Astrocyte (in vitro differentiated cells and primary cell): Measurements from ENCODE around the gene SESN3. TPM values are rescaled to one million over a fixed set of nuclear protein-coding genes. Genes with fewer than 3 reads are reported as not detected.
"Not testable (repeated sequence)": the region's sequence is repeated elsewhere in the genome, so short reads cannot be mapped to it uniquely, and the experiment has no call there.

Source experiments
- DNase-seq: peaks from one replicate; pipeline ENCODE4 v3.0.0-alpha.2; 2010; ENCODE audit warnings: low read depth
- FAIRE-seq: peaks from 2 replicates; lab custom pipeline; 2011; peaks lifted over from hg19 to GRCh38; lab: Jason Lieb, UNC
- H2AFZ ChIP-seq: 2 replicates; pipeline ENCODE4 v1.6.0; 2012; ENCODE audit warnings: low read depth, low read length, inconsistent platforms
- H3K27ac ChIP-seq: 2 replicates; pipeline ENCODE4 v1.5.1; 2011; ENCODE audit warnings: low read depth, low read length, inconsistent platforms
- H3K27me3 ChIP-seq: 2 replicates; pipeline ENCODE4 v1.6.0; 2011; ENCODE audit warnings: low read length, inconsistent platforms; ENCODE audit not compliant: insufficient read depth
- H3K36me3 ChIP-seq: 2 replicates; pipeline ENCODE4 v1.5.1; 2011; ENCODE audit warnings: low read length, inconsistent platforms; ENCODE audit not compliant: insufficient read depth
- H3K4me1 ChIP-seq: 2 replicates; pipeline ENCODE4 v1.5.1; 2011; ENCODE audit warnings: low read length, inconsistent platforms; ENCODE audit not compliant: insufficient read depth
- H3K4me2 ChIP-seq: 2 replicates; pipeline ENCODE4 v1.6.0; 2012; ENCODE audit warnings: low read length, inconsistent platforms
- H3K4me3 ChIP-seq: 2 replicates; pipeline ENCODE4 v1.5.1; 2011; ENCODE audit warnings: low read depth, mild to moderate bottlenecking, low read length, inconsistent platforms; ENCODE audit not compliant: insufficient read depth
- H3K79me2 ChIP-seq: 2 replicates; pipeline ENCODE4 v1.6.0; 2012; ENCODE audit warnings: mild to moderate bottlenecking, low read length, inconsistent platforms; ENCODE audit not compliant: insufficient read depth
- H3K9ac ChIP-seq: 2 replicates; pipeline ENCODE4 v1.6.0; 2012; ENCODE audit warnings: mild to moderate bottlenecking, low read length, inconsistent platforms
- H3K9me3 ChIP-seq: 2 replicates; pipeline ENCODE4 v1.5.1; 2012; ENCODE audit warnings: low read depth, mild to moderate bottlenecking, low read length, inconsistent platforms; ENCODE audit not compliant: insufficient read depth
- H4K20me1 ChIP-seq: 2 replicates; pipeline ENCODE4 v1.6.0; 2012; ENCODE audit warnings: low read length, inconsistent platforms; ENCODE audit not compliant: insufficient read depth
- H3K27ac Mint-ChIP-seq: one replicate; pipeline ENCODE4 v1.8.0; 2021; ENCODE audit warnings: mild to moderate bottlenecking, mixed read lengths; ENCODE audit not compliant: unreplicated experiment
- H3K27me3 Mint-ChIP-seq: one replicate; pipeline ENCODE4 v1.8.0; 2021; ENCODE audit warnings: low read depth, mixed read lengths; ENCODE audit not compliant: unreplicated experiment
- H3K36me3 Mint-ChIP-seq: one replicate; pipeline ENCODE4 v1.8.0; 2021; ENCODE audit warnings: low read depth, mixed read lengths; ENCODE audit not compliant: unreplicated experiment
- H3K4me1 Mint-ChIP-seq: one replicate; pipeline ENCODE4 v1.8.0; 2021; ENCODE audit warnings: low read depth, mixed read lengths; ENCODE audit not compliant: unreplicated experiment
- H3K4me3 Mint-ChIP-seq: one replicate; pipeline ENCODE4 v1.8.0; 2021; ENCODE audit warnings: mild to moderate bottlenecking, moderate library complexity, mixed read lengths; ENCODE audit not compliant: unreplicated experiment
- H3K9me3 Mint-ChIP-seq: one replicate; pipeline ENCODE4 v1.8.0; 2021; ENCODE audit warnings: mild to moderate bottlenecking, mixed read lengths; ENCODE audit not compliant: unreplicated experiment
- CTCF ChIP-seq: IDR thresholded peaks from 2 replicates; pipeline ENCODE4 v1.5.1; 2011; ENCODE audit warnings: low read depth, mild to moderate bottlenecking, inconsistent platforms, low read length, moderate library complexity; ENCODE audit not compliant: insufficient read depth
- EZH2 ChIP-seq: IDR thresholded peaks from 2 replicates; pipeline ENCODE4 v1.6.1; 2012; ENCODE audit warnings: mild to moderate bottlenecking, low read length, inconsistent platforms; ENCODE audit not compliant: insufficient read depth
- total RNA-seq: library from RNA; stranded (reverse); gene quantifications from 2 replicates; pipeline ENCODE4 v1.2.1, GENCODE V29; 2021

Gene SESN3
- total RNA-seq, 1 donor from 2014 or later: 98.1 TPM

DNA sequence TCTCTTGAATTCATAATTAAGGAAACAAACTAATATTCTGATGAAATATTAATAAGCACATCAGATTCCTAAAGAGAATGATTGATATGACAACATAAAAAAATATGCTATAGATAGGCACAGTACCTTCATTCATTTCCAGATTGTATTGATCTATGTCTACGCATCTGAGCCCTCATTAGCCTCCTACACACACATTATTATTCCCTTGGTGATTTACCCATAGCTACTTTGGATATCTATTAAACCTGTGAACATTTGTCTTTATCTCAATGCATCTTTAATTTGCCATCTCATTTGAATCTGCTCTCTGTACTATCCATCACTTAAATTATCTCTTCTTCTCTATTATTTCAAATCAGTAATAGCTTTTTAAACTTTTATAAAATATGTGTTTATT, 18.4 kb downstream of the SESN3 start:
- no peak for TF ChIP-seq CTCF
- TF ChIP-seq EZH2: no peak
- H3K4me1 Mint-ChIP-seq: peaks cover 5% of the 10 kb centered on the region
- peaks cover 3% of the 10 kb centered on the region for H3K36me3 Mint-ChIP-seq
- H3K9ac ChIP-seq: no peak overlapping the region
- no peaks in the 10 kb centered on the region for H3K4me1 ChIP-seq
- no peaks in the 10 kb centered on the region for H3K27me3 Mint-ChIP-seq
- H3K36me3 ChIP-seq: no peaks in the 10 kb centered on the region
- H3K9me3 Mint-ChIP-seq: peaks cover 3% of the 10 kb centered on the region
- DNase-seq (no peak), FAIRE-seq (no peak)
- H3K9me3 ChIP-seq: no peaks in the 10 kb centered on the region
- H2AFZ ChIP-seq: no peak overlapping the region
- no peak overlapping the region for H3K4me3 ChIP-seq
- no peak overlapping the region for H3K4me2 ChIP-seq
- H3K79me2 ChIP-seq: peaks cover 7% of the 10 kb centered on the region
- H4K20me1 ChIP-seq: peaks cover 9% of the 10 kb centered on the region
- no peak overlapping the region for H3K4me3 Mint-ChIP-seq
- no peak overlapping the region for H3K27ac Mint-ChIP-seq
- H3K27ac ChIP-seq: no peak overlapping the region
- H3K27me3 ChIP-seq: no peaks in the 10 kb centered on the region

GRCh38 chr11:95209535-95209934, 21.5 kb downstream of the SESN3 start:
- not testable (repeated sequence) for H3K4me1 ChIP-seq, H3K9ac ChIP-seq, H3K36me3 Mint-ChIP-seq, H4K20me1 ChIP-seq, DNase-seq, FAIRE-seq, H3K79me2 ChIP-seq, H3K27me3 Mint-ChIP-seq, H3K4me3 Mint-ChIP-seq, H3K4me3 ChIP-seq, H2AFZ ChIP-seq, H3K27ac ChIP-seq, H3K27me3 ChIP-seq, H3K4me2 ChIP-seq, H3K9me3 Mint-ChIP-seq, H3K27ac Mint-ChIP-seq, H3K9me3 ChIP-seq, H3K4me1 Mint-ChIP-seq, H3K36me3 ChIP-seq

DNA sequence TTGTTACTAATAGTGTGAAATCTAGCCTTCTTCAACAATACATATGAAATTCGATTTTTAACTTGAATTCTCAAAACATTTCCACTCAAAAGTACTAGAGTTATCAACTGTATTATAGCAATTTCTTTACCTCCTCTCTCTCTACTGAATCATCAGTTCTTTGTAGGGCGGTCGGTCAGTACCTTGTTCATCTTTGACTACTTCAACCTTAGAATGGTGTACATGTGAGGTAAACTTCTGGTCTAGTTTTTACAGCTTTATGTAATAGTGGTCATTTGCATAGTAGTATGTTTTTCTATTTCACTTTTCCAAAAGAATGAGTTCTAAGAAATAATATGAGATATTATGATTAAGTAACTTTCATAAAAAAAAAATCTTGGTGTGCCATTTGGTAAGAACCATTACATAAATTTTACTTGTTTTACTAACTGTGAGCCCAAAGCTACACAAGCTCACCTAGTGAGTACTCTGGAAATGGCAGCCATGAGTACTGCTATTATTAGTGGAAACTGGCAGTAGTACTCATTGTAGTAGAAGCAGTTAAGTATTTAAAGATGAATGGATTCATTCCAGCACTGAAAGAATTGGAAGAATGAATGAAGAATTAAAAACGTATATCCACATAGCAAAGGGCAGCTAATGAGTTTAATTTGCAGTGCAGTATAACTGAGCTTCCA, 30.1 kb downstream of the SESN3 start:
- Histone ChIP-seq H3K4me1 (no peaks in the 10 kb centered on the region), H3K79me2 (peaks cover 9% of the 10 kb centered on the region), H3K27me3 (no peaks in the 10 kb centered on the region), H3K4me3 (no peak overlapping the region), H3K27ac (no peak overlapping the region), H3K9ac (no peak overlapping the region), H3K36me3 (no peaks in the 10 kb centered on the region), H3K4me2 (no peak overlapping the region), H3K9me3 (no peaks in the 10 kb centered on the region), H4K20me1 (no peaks in the 10 kb centered on the region), H2AFZ (no peak overlapping the region)
- TF ChIP-seq EZH2 (no peak), CTCF (no peak)
- Mint-ChIP-seq H3K9me3 (no peaks in the 10 kb centered on the region), H3K27me3 (no peaks in the 10 kb centered on the region), H3K27ac (no peak overlapping the region), H3K4me3 (no peak overlapping the region), H3K36me3 (no peaks in the 10 kb centered on the region), H3K4me1 (peaks cover 8% of the 10 kb centered on the region)
- FAIRE-seq (no peak), DNase-seq (no peak)
